PC-3 (cell line): ENCODE results near the gene MRPS22. TPM values are rescaled to one million over a fixed set of nuclear protein-coding genes. Genes with fewer than 3 reads are reported as not detected.

Experiments used
- ATAC-seq: fragments of 200-7000 bp; cut with Tn5 transposase; 2 replicates; pipeline ENCODE4 v1.9.1; 2020; ENCODE audit warnings: mild to moderate bottlenecking, moderate library complexity
- BruUV-seq: library from RNA; stranded (reverse); fragments of 400-500 nt; replicated peaks from 2 replicates; lab custom pipeline; 2021; lab: Mats Ljungman, UMichigan
- CTCF ChIA-PET: fragments of 300-600 bp; sonication (Branson Sonifier 250); formaldehyde crosslinking; loops from one replicate; lab custom pipeline; 2022; ENCODE audit warnings: antibody characterized with exemption; lab: Charles Lee
- POLR2A ChIA-PET: fragments of 300-600 bp; sonication (Branson Sonifier 250); formaldehyde crosslinking; loops from one replicate; lab custom pipeline; 2022; ENCODE audit warnings: antibody characterized with exemption; ENCODE audit not compliant: unreplicated experiment; lab: Charles Lee
- DNase-seq: peaks from one replicate; pipeline ENCODE4 v3.0.0-alpha.2; 2015
- H2AFZ ChIP-seq: fragments of 300-600 bp; sonication (generic); 2 replicates; pipeline ENCODE4 v1.6.0; 2016; ENCODE audit warnings: antibody characterized with exemption, low read length
- H3F3A ChIP-seq: fragments of 300-600 bp; sonication (generic); one replicate; pipeline ENCODE4 v1.6.0; 2017; ENCODE audit warnings: antibody characterized with exemption, low read length, control low read depth, mild to moderate bottlenecking; ENCODE audit not compliant: unreplicated experiment
- H3K27ac ChIP-seq: fragments of 300-600 bp; sonication (generic); 2 replicates; pipeline ENCODE4 v1.5.1; 2016; ENCODE audit warnings: mild to moderate bottlenecking, low read length
- H3K27me3 ChIP-seq: fragments of 300-600 bp; sonication (generic); 2 replicates; pipeline ENCODE4 v1.6.1; 2016; ENCODE audit warnings: low read length, mixed read lengths
- H3K36me3 ChIP-seq: fragments of 300-600 bp; sonication (generic); 2 replicates; pipeline ENCODE4 v1.6.1; 2016; ENCODE audit warnings: low read depth, mixed run types, low read length, mixed read lengths
- H3K4me1 ChIP-seq: fragments of 300-600 bp; sonication (generic); 2 replicates; pipeline ENCODE4 v1.5.1; 2016; ENCODE audit warnings: low read length; ENCODE audit not compliant: insufficient read depth
- H3K4me2 ChIP-seq: fragments of 300-600 bp; sonication (generic); 2 replicates; pipeline ENCODE4 v1.6.0; 2016; ENCODE audit warnings: low read length
- H3K4me3 ChIP-seq: fragments of 300-600 bp; sonication (generic); 2 replicates; pipeline ENCODE4 v1.5.1; 2016; ENCODE audit warnings: mild to moderate bottlenecking, low read length, mixed read lengths
- H3K79me2 ChIP-seq: fragments of 300-600 bp; sonication (generic); 2 replicates; pipeline ENCODE4 v1.6.1; 2017; ENCODE audit warnings: low read length, mixed read lengths
- H3K9ac ChIP-seq: fragments of 300-600 bp; sonication (generic); 2 replicates; pipeline ENCODE4 v1.6.0; 2016; ENCODE audit warnings: mild to moderate bottlenecking, low read length
- H3K9me2 ChIP-seq: fragments of 300-600 bp; sonication (generic); replicated peaks from 2 replicates; pipeline ENCODE4 v1.6.1; 2016; ENCODE audit warnings: mixed run types, low read length, mixed read lengths
- H3K9me3 ChIP-seq: fragments of 300-600 bp; sonication (generic); 2 replicates; pipeline ENCODE4 v1.6.1; 2016; ENCODE audit warnings: low read length, mixed read lengths
- H4K20me1 ChIP-seq: fragments of 300-600 bp; sonication (generic); 2 replicates; pipeline ENCODE4 v1.6.1; 2016; ENCODE audit warnings: low read length, mixed read lengths
- EZH2 ChIP-seq: fragments of 300-600 bp; sonication (generic); IDR thresholded peaks from one replicate; pipeline ENCODE4 v1.6.1; 2017; ENCODE audit warnings: antibody characterized with exemption, mild to moderate bottlenecking, low read length; ENCODE audit not compliant: unreplicated experiment
- EZH2phosphoT487 ChIP-seq: fragments of 300-600 bp; sonication (generic); IDR thresholded peaks from 2 replicates; pipeline ENCODE4 v1.6.1; 2018; ENCODE audit warnings: mild to moderate bottlenecking, antibody characterized with exemption, low read length, borderline replicate concordance
- intact Hi-C: fragments of 100-400 bp; cut with micrococcal nuclease; formaldehyde crosslinking; loops from 2 replicates; pipeline ENCODE4 v1.9.0; 2023
- total RNA-seq: library from RNA; depleted of rRNA; stranded (reverse); fragments of >200 nt; gene quantifications from 2 replicates; pipeline ENCODE4 v1.2.3, GENCODE V29; 2014
- TF ChIP-seq, protein P1 (sequence below): fragments of 300-600 bp; sonication (generic); conservative IDR thresholded peaks from 2 replicates; pipeline ENCODE4 v1.5.1; 2017; ENCODE audit warnings: antibody characterized with exemption, low read depth, mild to moderate bottlenecking, low read length

Gene MRPS22
- total RNA-seq, 1 experiment from 2014 or later: 73.3 TPM

DNA sequence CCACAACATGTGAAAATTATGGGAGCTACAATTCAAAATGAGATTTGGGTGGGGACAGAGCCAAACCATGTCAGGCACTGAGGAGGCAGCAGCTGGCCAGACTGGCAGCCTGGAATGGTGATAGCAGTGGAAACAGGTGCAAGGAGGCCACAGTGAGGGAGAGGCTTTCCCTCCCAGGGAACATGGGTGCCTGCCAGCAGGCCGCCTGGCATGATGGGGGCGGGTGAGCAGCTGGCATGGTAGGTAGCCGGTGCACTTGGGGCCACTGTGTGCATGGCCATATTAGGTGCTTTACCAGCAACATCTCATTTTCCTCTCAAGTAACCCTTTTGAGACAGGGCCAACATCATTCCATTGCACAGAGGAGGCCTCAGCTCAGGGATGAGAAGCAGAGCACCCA, 18.3 kb upstream of the MRPS22 start:
- H3K27ac ChIP-seq: no peak overlapping the region
- DNase-seq (no peak), ATAC-seq (no peak)
- H3K36me3 ChIP-seq: no peaks in the 10 kb centered on the region
- H2AFZ ChIP-seq: no peak overlapping the region
- no peak overlapping the region for H3K4me3 ChIP-seq
- H3F3A ChIP-seq: no peaks in the 10 kb centered on the region
- H3K9me2 ChIP-seq: no peaks in the 10 kb centered on the region
- intact Hi-C loops: loop anchor here (5.0 to 10.0 kb wide), 2 partner anchors 81 to 388 kb away; no protein-coding TSS in a partner anchor
- ChIA-PET POLR2A (no interaction called here), CTCF (no interaction called here)
- no TSS peak for BruUV-seq
- H3K4me2 ChIP-seq: no peak overlapping the region
- no peaks in the 10 kb centered on the region for H3K9me3 ChIP-seq
- H3K9ac ChIP-seq: no peak overlapping the region
- H3K4me1 ChIP-seq: peaks cover 4% of the 10 kb centered on the region; the same call in 1 of the 2 replicates
- H3K79me2 ChIP-seq: no peaks in the 10 kb centered on the region
- TF ChIP-seq, protein P1, sequence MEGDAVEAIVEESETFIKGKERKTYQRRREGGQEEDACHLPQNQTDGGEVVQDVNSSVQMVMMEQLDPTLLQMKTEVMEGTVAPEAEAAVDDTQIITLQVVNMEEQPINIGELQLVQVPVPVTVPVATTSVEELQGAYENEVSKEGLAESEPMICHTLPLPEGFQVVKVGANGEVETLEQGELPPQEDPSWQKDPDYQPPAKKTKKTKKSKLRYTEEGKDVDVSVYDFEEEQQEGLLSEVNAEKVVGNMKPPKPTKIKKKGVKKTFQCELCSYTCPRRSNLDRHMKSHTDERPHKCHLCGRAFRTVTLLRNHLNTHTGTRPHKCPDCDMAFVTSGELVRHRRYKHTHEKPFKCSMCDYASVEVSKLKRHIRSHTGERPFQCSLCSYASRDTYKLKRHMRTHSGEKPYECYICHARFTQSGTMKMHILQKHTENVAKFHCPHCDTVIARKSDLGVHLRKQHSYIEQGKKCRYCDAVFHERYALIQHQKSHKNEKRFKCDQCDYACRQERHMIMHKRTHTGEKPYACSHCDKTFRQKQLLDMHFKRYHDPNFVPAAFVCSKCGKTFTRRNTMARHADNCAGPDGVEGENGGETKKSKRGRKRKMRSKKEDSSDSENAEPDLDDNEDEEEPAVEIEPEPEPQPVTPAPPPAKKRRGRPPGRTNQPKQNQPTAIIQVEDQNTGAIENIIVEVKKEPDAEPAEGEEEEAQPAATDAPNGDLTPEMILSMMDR: no peak
- no peak for TF ChIP-seq EZH2phosphoT487
- TF ChIP-seq EZH2: no peak
- H3K27me3 ChIP-seq: 0 out of 2 replicates have a peak, but pooled peaks cover 3% of the 10 kb centered on the region
- H4K20me1 ChIP-seq: no peaks in the 10 kb centered on the region

DNA sequence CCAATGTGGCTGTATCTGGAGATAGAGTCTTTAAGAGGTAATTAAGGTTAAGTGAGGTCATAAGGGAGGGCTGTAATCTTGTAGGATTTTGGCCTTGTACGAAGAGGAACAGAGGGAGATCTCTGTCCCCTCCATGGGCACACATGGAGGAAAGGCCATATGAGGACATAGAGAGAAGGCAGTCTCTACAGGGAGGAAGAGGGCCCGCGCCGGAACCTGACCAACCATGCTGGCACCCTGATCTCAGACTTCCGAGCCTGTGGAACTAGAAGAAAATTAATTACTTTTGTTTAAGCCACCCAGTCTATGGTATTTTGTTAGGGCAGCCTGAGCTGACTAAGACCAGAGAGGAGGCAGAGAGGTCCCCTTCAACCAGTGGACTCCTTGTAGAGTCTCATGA, 17.7 kb upstream of the MRPS22 start:
- POLR2A ChIA-PET: no interaction called here

DNA sequence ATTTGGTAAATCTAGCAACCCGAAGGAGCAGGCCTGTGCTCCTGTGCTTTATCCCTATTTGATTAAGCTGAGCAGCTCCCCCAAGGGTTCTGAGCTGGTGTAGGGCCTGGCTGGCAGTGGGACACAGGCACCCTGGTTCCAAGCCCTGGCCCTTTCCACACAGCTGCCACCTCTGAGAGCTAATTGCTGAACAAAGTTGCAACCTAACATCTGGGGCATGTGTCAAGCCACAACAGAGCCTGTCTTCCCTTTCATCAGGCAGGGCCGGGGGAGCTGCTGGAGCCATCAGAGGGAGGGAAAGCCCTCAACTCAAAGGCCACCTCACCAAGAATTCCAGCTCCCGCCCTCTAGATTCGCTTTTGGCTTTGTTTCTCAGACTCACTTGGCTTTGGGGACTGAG, 17.1 kb upstream of the MRPS22 start:
- intact Hi-C loops: loop anchor here (5.0 to 10.0 kb wide), 2 partner anchors 82 to 389 kb away; no protein-coding TSS in a partner anchor
- peaks cover 4% of the 10 kb centered on the region; the same call in 1 of the 2 replicates for H3K4me1 ChIP-seq
- no peak overlapping the region for H3K27ac ChIP-seq
- H2AFZ ChIP-seq: no peak overlapping the region
- TF ChIP-seq, protein P1: no peak
- TF ChIP-seq EZH2phosphoT487 (no peak), EZH2 (no peak)
- H3K27me3 ChIP-seq: peaks cover 12% of the 10 kb centered on the region; the same call in 1 of the 2 replicates
- ATAC-seq: no peak
- ChIA-PET CTCF (no interaction called here), POLR2A (no interaction called here)
- H3K4me3 ChIP-seq: no peak overlapping the region
- no peaks in the 10 kb centered on the region for H3K36me3 ChIP-seq
- no peaks in the 10 kb centered on the region for H3K9me2 ChIP-seq
- H3K9me3 ChIP-seq: no peaks in the 10 kb centered on the region
- H3K4me2 ChIP-seq: no peak overlapping the region
- no peak for DNase-seq
- no peaks in the 10 kb centered on the region for H4K20me1 ChIP-seq
- H3K79me2 ChIP-seq: no peaks in the 10 kb centered on the region
- no peak overlapping the region for H3K9ac ChIP-seq
- no peaks in the 10 kb centered on the region for H3F3A ChIP-seq
- BruUV-seq: no TSS peak

More for the DNA sequence above, 17.7 kb upstream of the MRPS22 start:
- Histone ChIP-seq H3K4me2 (no peak overlapping the region), H3K36me3 (no peaks in the 10 kb centered on the region), H4K20me1 (no peaks in the 10 kb centered on the region), H3K9me2 (no peaks in the 10 kb centered on the region), H2AFZ (no peak overlapping the region), H3K79me2 (no peaks in the 10 kb centered on the region), H3K27ac (no peak overlapping the region), H3K9me3 (no peaks in the 10 kb centered on the region), H3F3A (no peaks in the 10 kb centered on the region), H3K27me3 (0 out of 2 replicates have a peak, but pooled peaks cover 7% of the 10 kb centered on the region), H3K9ac (no peak overlapping the region), H3K4me3 (no peak overlapping the region), H3K4me1 (peaks cover 4% of the 10 kb centered on the region; the same call in 1 of the 2 replicates)
- ATAC-seq: no peak
- intact Hi-C loops: loop anchor here (5.0 to 10.0 kb wide), 2 partner anchors 81 to 389 kb away; no protein-coding TSS in a partner anchor
- no TSS peak for BruUV-seq
- DNase-seq: no peak
- CTCF ChIA-PET: no interaction called here
- TF ChIP-seq EZH2phosphoT487 (no peak), EZH2 (no peak)
- TF ChIP-seq, protein P1: no peak
